Bone marrow (tissue), 2 donors: ENCODE results near the gene KCTD2.

Experiments
- DNase-seq, 2 donors: peaks; one replicate each; lab custom pipeline; 2025; lab: John Stamatoyannopoulos, UW

KCTD2 gene

DNA sequence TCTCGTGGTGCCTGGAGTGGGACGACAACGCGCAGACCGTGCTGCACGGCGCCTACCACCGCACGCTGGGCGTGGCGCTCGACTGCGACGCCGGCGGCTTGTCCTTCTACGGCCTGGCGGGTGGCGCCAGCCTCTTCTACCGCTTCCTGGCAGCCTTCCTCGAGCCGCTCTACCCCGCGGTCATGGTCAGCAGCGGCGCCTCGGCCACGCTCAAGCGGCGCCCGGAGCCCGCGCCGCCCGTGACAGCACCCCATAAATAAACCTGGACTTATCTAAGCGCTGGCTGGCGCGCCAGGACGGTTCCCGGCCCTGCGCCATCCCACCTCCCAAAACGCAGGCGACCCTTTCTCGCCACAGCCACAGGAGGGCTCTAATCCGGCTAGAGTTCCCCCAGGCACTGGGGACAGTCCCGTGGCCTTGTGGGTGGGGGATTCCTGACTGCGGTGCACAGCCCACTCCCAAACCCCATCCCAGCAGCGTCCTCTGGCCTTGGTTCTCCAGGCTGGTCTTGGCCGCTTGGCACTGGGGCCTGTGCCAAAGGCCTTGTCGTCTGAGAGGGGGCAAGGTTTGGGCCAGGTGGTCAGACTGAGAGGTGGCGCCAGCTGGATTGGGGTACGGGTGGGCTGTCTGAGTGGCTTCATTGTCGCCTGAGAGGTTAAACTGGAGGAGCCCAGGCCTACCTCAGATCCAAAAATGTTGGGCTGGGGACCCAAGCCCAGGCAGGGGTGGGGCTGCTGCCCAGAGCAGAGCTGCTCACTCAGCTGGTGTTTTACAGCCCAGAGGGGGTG, 30.7 kb downstream of the KCTD2 start:
- DNase-seq, result peak; percentile 31 to 59

DNA sequence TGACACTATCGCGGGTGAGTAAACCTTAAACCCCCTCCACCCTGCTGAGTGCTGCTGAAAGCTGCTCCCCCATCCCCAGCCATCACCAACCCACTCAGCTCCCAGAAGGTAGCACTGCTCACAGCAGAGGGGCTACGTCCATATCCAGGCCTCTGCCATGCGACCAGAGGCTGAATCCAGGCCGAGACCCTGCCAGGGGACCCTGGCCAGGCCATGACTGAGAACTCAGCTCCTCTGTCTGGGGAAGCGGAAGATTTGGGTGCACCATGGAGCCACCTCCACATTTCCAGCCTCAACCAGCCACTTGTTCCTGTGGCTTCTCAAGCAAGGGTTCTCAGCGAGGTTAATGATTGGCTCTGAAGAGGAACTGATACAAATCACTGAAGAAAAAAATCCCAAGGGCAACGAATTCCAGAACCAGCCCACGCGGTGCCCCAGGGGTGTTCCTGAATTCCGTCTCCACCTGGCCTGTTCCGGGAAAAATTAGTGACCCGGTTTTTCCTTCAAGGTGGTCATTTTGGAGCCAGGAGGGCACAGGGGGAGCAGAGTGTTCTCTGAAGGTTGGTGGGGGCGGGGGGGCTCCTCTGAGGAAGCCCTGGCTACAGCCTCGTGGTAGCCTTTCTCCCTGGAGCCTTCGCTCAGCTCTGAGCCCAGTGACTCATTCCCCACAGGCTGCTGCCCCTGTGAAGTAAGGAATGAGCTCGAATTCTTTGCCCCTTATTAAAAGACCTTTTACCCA, 31.4 kb downstream of the KCTD2 start:
- DNase-seq, result no peak

DNA sequence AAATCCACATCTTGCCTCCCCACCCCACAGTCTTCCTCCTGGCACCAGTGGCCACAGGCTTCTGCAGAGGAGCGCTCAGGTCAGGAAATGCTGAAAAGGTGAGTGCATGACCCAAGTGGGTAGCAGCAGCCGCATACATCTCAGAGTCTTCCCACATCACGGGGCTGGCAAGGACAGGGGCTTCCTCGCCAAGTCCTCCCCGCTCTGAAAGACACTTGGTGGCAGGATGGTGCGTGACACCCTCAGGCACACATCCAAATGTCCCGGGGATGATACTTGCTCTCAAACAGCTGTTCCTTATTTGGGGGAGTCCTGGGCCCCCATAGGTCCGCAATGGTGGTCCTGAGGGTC, 32.0 kb downstream of the KCTD2 start:
- no peak for DNase-seq

DNA sequence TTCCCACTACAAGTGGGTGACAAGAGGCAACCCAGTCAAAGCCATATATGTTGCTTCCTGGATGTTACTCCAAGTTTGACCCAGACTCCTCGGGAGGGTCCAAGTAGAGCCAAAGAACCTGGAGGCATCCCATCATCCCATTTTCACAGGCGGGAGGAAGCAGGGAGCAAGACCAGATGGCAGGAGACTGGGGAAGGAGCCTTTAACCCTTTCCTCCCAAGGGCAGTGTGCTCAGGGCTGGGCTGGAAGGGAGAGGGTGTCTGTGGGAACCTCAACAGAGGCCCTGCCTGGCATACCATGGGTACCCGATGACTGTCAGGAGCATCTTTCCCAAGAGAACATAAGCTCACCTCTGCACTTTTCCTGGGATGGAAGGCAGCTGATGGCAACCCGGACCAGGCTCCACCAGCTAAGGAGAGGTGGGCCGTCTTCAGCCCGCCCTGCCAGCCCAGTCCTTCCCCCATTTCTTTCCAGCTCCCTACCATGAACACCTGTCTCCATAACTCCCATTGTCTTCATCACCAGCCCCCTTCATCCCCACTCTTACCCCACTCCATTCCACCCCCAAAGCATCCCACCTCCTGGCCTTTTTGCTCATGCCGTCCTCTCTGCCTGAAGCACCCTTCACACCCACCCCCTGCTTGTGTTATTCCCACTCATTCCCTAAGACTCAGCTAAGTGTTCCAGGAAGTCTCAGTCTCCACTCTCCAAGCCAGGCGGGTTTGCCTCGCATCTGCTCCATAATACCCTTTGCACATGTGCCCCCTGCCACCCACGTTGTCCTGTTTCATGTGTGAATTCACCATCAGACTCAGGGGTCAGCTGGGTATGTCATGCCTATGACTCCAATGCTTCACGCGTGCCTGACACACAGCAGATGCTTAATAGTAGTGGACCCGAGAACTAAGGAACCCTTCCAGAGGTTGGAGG, 34.9 kb downstream of the KCTD2 start:
- DNase-seq, result no peak

DNA sequence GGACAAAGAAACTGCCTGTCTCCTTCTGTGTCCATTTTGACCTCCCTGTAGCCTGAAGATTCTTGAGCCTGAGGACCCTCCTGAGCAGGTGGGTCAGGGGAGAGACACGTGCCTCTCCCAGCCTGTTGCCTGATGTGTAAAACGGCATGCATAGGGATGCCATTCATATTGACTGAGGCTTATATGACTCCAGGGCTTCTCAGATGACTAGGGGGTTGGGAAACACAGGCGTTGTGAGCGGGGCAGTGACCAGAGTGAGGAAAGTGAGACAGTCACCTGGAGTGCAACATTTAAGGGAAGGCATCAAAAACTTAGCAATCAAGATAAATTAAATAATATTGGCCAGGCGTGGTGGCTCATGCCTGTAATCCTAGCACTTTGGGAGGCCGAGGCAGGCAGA, 35.7 kb downstream of the KCTD2 start:
- DNase-seq, result no peak

DNA sequence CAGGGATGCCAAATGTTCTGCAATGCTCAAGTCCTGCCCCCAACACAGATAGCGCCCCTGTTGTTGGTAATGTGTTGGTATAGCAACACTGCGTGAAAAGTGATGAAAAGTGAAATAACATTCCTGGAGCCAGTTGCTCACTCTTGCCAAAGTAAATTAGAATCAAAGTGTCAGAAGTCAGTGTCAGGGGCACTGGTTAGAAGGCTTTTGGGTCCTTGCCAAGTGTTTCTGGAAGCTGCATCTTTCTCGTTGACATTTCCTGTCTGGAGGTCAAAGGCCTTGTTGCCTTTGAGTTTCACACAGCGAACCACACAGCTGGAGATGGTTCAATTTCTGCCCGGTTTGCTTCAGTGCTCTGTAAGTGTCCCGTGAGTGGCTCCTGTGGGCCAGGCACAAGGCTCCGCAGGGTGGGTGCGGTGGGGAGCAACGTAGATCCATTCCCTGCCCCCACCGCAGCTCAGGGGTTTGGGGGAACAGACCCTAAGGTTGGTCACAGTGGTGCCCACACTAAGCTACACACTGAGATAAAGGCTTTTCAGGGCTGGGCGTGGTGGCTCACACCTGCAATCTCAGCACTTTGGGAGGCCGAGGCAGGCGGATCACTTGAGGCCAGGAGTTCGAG, 37.1 kb downstream of the KCTD2 start:
- no peak for DNase-seq

DNA sequence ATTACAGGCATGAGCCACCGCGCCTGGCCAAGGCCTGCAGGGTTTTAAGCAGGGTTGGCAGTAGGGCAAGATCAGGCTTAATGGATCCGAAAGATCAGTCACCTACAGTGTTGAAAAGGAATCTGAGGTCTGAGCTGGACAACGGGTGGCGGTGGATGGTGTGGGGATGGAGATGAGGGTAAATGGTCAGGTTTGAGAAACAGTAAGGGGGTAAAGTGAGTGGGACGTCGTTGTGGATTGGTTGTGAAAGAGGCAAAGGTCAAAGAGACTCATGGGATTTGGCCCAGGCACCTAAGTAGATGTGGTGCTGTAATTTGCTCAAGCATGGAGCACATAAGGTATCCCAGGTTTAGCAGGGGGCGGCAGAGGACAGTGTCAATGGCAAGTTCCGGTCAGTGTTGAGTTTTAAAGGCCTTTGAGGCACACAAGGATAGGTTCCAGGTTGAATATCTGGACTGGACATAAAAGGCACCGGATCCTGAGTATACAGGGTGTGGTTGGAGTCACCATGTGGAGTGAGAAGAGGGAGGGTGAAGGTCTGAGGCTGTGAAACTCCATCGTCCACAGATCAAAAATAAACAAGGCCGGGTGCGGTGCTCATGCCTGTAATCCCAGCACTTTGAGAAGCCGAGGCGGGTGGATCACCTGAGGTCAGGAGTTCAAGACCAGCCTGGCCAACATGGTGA, 39.6 kb downstream of the KCTD2 start:
- DNase-seq, result no peak

DNA sequence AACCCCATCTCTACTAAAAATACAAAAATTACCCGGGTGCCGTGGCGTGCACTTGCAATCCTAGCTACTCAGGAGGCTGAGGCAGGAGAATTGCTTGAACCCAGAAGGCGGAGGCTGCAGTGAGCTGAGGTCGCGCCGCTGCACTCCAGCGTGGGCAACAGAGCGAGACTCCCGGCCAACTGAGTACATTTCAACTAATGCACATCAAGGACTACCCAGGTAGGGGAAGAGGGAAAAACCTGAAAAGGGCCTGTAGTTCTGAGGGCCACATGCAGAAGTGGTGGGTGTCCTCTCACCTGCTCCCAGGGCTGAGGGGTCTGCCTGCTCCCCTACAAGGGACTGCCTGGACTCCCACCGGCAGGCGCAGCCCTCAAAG, 40.1 kb downstream of the KCTD2 start:
- DNase-seq, result no peak

DNA sequence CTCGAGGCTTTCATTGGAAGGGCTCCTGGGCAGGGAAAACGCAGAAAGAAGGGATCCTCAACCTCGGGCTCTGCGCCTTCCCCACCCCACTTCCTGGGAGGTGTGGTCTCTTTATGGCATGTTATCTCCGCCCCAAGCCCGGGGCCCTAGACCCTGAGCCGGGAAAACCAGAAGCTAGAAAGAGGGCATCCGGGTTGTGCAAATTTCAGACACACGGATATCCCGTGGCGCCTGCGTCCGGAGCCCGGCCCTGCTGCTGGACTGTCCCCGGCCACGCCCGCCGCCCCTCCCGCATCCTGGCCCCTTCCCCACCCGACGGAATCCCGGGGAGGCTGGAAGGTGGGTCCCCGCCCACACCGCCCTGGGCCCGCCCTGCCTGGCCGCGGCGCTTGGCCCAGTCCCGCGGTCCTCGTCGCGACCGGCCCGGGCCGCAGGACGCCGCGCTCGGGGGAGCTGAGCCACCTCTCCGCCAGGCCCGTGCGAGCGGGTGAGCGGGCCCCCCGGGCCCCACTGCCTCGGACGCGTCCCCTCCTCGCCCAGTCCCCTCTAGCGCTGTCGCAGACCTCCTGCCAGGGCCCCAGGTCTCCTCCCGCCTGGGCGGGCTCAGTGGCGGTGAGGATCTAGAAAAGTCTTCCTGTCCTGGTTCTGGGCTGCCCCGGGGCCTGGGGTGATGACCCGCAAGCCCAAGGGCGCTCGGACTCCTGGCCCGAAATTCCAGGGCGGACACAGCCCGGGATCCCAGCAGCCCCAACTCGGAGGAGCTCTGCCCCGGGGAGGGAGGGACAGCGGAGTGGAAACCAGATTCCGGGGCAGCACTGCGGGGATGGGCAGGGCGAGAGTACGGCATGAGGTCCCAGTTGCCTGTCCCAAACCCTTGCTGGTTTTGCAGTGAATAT, 40.8 kb downstream of the KCTD2 start, which contains the start of gene SLC16A5:
SLC16A5 (plus strand) TSS at position 397 of the 896 bp plus-strand sequence. CDS start 5,683 bp downstream, outside the sequence.
- peak; percentile 57 to 60 for DNase-seq

DNA sequence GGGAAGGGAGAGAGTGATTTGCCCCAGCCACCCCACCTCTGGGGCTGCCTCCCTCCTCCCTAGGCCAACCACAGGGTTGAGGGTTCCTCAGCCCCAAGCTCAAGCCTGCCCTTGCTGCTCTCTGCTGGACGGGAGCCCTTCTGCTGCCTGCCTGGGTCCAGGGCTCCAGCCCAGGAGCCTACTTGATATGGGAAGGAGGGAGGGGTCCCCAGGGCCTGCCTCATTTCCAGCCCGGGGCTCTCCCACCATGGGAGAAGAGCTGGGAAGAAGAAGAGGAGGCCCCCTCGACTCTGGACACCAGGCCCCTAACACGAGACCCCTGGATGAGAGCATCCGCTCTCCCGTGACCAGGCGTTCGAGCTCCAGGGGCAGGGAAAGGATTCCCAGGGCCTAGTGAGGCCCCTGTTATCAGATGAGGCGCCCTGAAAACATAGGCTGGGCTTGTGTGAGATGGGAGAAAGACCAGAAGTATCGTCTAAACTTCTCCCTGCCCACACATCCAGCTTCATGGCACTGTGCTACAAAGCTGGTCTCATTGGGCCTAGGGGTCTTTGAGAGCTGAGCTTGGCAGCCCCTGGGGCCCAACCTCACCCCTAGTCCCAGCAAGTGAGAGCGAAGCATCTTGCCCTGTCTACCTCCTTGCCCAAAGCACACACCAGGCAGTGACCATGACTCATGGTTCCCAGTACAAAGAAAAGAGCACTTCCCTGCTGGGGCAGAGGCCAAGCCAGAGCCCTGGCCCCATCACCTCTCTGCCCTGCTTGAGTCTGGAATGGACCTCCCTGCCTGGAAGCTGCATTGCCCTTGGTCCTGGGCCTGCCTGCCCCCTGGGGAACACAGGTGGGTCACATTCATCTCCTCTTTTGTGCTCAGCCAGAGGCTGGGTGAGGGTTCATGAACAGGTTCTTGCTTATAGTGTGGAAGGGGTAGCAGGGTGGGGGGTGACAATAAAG, 41.7 kb downstream of the KCTD2 start:
- DNase-seq, result no peak

DNA sequence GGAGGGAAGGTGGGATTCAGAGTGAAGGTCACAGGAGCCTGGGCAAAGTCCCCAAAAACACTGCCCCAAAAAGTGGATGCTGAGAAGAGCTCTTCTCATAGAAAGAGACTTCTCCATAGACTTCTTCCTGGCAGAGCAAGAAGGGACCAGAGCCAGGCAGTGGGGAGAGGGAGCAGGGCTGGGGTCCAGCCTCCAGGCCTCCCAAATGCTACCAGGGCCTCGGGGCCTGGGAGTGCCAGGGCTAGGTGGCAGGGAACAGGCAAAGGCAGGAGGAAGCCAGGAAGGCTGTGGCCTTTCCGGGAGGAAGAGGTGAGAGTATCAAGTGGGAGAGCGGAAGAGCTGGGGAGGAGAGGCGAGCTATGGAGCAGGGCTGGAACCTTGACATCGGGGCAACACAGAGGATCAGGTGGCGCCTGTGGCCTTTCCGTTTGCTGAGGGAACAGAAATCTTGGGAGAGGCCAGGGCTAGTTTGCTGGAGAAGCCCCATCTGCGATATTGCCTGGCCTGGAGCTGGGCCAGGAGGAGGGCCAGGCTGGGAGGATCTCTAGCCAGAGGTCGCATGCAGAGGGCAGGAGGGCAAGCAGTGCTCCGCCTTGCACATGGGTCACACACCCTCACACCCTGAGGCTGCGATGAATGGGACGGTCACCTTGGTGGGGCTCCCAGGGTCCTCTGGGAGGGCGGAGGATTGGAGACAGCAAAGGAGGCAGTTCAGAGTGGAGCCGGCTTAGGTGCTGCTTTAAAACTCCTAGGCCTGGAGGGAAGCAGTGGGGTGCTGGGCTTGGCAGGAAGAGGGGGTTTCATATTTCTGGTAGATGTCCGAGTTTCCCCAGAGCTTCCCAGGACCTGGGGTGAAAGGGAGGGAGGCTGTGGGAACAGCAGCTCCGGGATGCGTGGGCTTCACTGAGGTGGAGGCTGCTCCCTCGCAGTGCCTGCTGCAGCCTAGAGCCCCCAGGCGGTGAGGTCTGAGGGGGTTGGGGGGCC, 44.1 kb downstream of the KCTD2 start:
- no peak for DNase-seq

DNA sequence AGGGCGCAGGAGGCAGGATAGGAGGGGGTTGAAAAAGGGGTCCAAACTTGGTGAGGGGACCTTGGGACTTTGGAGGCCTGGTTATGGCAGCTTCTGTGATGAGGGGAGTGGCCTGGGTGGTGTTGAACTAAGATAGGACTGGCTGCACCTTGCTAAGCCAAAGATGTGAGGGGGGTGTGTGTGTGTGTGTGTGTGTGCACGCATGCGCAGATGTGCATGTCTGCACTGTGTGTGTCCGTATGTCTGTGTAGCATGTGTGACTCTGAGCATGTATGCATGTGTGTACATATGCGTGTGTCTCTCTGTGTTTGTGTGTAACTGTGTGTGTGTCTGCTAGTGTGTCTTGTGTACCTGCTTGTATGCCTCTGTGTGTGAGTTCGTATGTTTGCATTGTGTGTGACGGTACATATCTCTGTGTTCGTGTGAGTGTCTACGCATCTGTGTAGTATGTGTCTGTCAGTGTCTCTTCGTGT, 44.9 kb downstream of the KCTD2 start:
- DNase-seq, result no peak

DNA sequence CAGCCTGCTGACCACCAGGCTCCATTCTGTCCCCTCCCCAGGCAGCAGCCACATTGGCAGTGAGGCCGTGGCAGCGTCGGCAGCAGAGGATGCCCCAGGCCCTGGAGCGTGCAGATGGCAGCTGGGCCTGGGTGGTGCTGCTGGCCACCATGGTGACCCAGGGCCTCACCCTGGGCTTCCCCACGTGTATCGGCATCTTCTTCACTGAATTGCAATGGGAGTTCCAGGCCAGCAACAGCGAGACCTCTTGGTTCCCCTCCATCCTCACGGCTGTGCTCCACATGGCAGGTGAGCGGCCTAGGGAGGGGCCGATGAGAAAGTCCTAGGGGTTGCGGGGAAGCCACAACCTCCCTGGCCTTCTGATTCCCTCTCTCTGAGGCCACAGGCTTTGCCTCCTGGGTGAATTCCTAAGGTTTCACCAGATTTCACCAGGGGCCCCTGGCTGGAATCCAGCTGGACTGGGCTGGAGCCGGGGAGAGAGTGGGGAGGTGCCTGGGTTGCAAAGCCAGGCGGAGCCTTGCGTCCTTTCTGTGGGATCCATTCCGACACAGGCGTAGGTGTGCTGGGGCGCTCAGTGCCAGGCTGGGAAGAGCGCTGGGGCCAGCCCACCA, 46.6 kb downstream of the KCTD2 start:
- no peak for DNase-seq

DNA sequence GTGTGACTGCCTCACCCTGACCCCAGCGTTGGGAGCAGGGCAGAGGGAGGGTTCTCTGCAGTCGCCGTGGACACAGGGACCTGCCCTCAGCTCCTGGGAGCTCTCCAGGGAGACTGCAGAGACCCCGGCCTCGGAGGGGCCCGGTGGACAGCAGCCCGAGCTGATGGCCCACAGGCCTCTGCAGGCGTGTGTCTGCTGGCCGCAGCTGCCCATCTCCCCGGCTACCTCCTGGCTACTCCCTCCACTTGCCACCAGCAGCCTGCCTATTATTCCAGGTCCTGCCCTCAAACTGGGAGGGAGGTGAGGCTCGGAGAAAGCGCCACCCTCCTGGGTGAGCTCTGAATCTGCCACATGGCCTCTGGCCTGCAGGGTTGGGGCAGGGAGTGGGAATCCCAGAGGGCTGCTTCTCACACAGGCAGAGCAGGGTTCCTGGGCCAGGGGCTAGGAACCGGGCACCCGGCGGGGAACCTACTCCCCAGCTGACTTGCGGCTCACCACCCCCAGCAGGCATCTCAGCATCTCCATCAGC, 47.9 kb downstream of the KCTD2 start:
- no peak for DNase-seq

DNA sequence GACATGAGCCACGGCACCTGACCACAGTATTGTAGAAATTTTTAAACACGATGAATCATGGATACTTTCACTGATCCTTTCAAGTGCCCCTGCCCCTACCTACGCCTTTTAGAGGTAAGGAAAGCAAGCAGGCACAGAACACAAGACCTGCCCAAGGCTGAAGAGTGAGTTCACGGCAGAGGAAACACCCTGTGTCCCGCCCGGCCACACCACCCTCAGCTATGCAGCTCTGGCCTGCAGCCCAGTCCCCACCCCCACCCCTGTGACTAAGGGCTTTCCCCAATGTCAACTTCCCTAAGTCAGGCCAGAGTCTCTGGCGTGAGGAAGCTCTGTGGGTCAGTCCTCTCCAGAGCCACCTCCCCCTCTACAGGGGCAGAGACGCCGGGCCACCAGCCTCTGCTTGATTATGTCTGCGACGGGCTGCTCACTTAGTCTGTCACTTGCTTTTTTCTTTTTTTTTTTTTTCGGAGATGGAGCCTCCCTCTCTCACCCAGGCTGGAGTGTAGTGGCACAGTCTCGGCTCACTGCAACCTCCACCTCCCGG, 49.1 kb downstream of the KCTD2 start:
- DNase-seq, result peak; percentile 72 to 79

DNA sequence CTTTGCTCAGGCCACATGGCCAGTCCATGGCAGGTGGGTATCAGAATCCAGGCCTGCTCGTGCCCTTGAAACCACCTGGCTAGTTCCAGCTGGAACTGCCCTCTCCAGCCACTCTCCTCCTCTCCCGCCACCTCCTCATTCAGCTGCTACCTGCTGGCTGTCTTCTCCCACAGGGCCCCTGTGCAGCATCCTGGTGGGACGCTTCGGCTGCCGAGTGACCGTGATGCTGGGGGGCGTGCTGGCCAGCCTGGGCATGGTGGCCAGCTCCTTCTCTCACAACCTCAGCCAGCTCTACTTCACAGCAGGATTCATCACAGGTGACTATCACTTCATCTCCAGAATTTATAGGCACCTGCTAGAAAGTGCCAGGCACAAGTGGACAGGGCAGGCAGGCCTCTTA, 50.8 kb downstream of the KCTD2 start:
- no peak for DNase-seq

DNA sequence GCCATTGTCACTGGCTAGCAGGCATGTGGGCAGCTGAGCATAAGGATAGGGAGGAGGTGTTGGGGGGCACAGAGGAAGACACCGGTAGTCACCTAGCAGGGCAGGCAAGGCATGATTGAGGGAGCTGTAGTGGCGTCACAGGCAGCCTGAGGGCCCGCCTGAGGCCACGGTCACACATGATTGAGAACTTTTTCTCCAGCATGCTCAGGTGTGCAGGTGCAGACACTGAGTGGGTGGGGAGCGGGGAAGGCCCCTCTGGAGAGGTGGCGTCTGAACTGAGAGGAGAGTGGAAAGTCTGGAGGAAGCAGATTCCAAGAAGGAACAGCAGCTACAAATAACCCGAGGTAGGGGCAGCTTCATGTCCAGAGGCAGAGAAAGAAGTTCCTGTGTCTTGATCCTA, 51.8 kb downstream of the KCTD2 start:
- no peak for DNase-seq
